Activated CD4-positive, alpha-beta memory T cell treated with anti-CD3 and anti-CD28 coated beads, Interleukin-2, amount 10 ng/mL, durations not matched to agents 7 days and 5 days (primary cell): ENCODE measurements around the gene SLC35D3. TPM values are rescaled to one million over a fixed set of nuclear protein-coding genes. Genes with fewer than 3 reads are reported as not detected.
"Not testable (repeated sequence)": the region's sequence is repeated elsewhere in the genome, so short reads cannot be mapped to it uniquely, and the experiment has no call there.

Experiments
- CTCF ChIA-PET: fragments of 350-600 bp; sonication (Branson Sonifier 250); formaldehyde crosslinking; loops from one replicate; lab custom pipeline; 2021; ENCODE audit warnings: antibody characterized with exemption, inconsistent platforms; lab: Charles Lee
- POLR2A ChIA-PET: fragments of 350-600 bp; sonication (Branson Sonifier 250); formaldehyde crosslinking; loops from one replicate; lab custom pipeline; 2021; ENCODE audit warnings: antibody characterized with exemption; lab: Charles Lee
- DNase-seq: peaks from one replicate; pipeline ENCODE4 v3.0.0-alpha.2; 2020
- H3K27ac Mint-ChIP-seq: one replicate; pipeline ENCODE4 v1.8.0; 2021; ENCODE audit warnings: mild to moderate bottlenecking, mixed read lengths
- H3K27me3 Mint-ChIP-seq: one replicate; pipeline ENCODE4 v1.8.0; 2021; ENCODE audit warnings: mixed read lengths
- H3K36me3 Mint-ChIP-seq: one replicate; pipeline ENCODE4 v1.8.0; 2021; ENCODE audit warnings: low read depth, mixed read lengths
- H3K4me1 Mint-ChIP-seq: one replicate; pipeline ENCODE4 v1.8.0; 2021; ENCODE audit warnings: mixed read lengths
- H3K4me3 Mint-ChIP-seq: one replicate; pipeline ENCODE4 v1.8.0; 2021; ENCODE audit warnings: mild to moderate bottlenecking, mixed read lengths
- H3K9me3 Mint-ChIP-seq: one replicate; pipeline ENCODE4 v1.8.0; 2021; ENCODE audit warnings: mixed read lengths
- total RNA-seq, 2 experiments: library from RNA; stranded (reverse); gene quantifications; one replicate each; pipeline ENCODE4 v1.2.3, GENCODE V29; 2021

The SLC35D3 gene
- total RNA-seq, 2 experiments from 2014 or later = 0.13 TPM; not detected in 1

- Mint-ChIP-seq H3K4me1 (no peaks in the 10 kb centered on the region), H3K27me3 (peaks cover 31% of the 10 kb centered on the region), H3K36me3 (no peaks in the 10 kb centered on the region), H3K4me3 (no peak overlapping the region), H3K9me3 (no peaks in the 10 kb centered on the region), H3K27ac (no peak overlapping the region)
- POLR2A ChIA-PET = no interaction called here
- CTCF ChIA-PET = no interaction called here
- no peak for DNase-seq
Measured at GRCh38 chr6:136930528-136930927, 8.4 kb downstream of the SLC35D3 start.

- ChIA-PET POLR2A (no interaction called here), CTCF (interaction anchor here (1.1 kb wide), 1 partner anchor 36 kb away, joined by 4 read pairs; no protein-coding TSS in a partner anchor)
- no peak overlapping the region for H3K27ac Mint-ChIP-seq
Measured at GRCh38 chr6:136932599-136932998, 10.5 kb downstream of the SLC35D3 start.

GRCh38 chr6:136945072-136945471 lies 23.0 kb downstream of the SLC35D3 start:
- H3K27ac Mint-ChIP-seq = no peak overlapping the region
- DNase-seq = no peak
- H3K4me3 Mint-ChIP-seq = no peak overlapping the region
- H3K36me3 Mint-ChIP-seq = peaks cover 8% of the 10 kb centered on the region
- POLR2A ChIA-PET = no interaction called here
- H3K27me3 Mint-ChIP-seq = peaks cover 12% of the 10 kb centered on the region
- H3K9me3 Mint-ChIP-seq = peaks cover 14% of the 10 kb centered on the region
- no peaks in the 10 kb centered on the region for H3K4me1 Mint-ChIP-seq
- CTCF ChIA-PET = no interaction called here

More at GRCh38 chr6:136932599-136932998, 10.5 kb downstream of the SLC35D3 start:
- peaks cover 38% of the 10 kb centered on the region for H3K27me3 Mint-ChIP-seq
- H3K9me3 Mint-ChIP-seq = no peaks in the 10 kb centered on the region
- no peak for DNase-seq
- H3K36me3 Mint-ChIP-seq = no peaks in the 10 kb centered on the region
- no peaks in the 10 kb centered on the region for H3K4me1 Mint-ChIP-seq
- no peak overlapping the region for H3K4me3 Mint-ChIP-seq

GRCh38 chr6:136945711-136946121 lies 23.6 kb downstream of the SLC35D3 start:
- no peak overlapping the region for H3K4me3 Mint-ChIP-seq
- no peak for DNase-seq
- peaks cover 14% of the 10 kb centered on the region for H3K9me3 Mint-ChIP-seq
- H3K4me1 Mint-ChIP-seq = no peaks in the 10 kb centered on the region
- peaks cover 8% of the 10 kb centered on the region for H3K36me3 Mint-ChIP-seq
- H3K27ac Mint-ChIP-seq = no peak overlapping the region
- ChIA-PET CTCF (no interaction called here), POLR2A (no interaction called here)
- H3K27me3 Mint-ChIP-seq = peaks cover 11% of the 10 kb centered on the region

- no peaks in the 10 kb centered on the region for H3K36me3 Mint-ChIP-seq
- peaks cover 11% of the 10 kb centered on the region for H3K27me3 Mint-ChIP-seq
- H3K9me3 Mint-ChIP-seq = peaks cover 5% of the 10 kb centered on the region
- H3K4me1 Mint-ChIP-seq = no peaks in the 10 kb centered on the region
- no peak overlapping the region for H3K27ac Mint-ChIP-seq
- ChIA-PET POLR2A (no interaction called here), CTCF (no interaction called here)
- DNase-seq = no peak
- no peak overlapping the region for H3K4me3 Mint-ChIP-seq
Measured at GRCh38 chr6:136947037-136947436, 24.9 kb downstream of the SLC35D3 start.

- H3K4me1 Mint-ChIP-seq, DNase-seq, H3K36me3 Mint-ChIP-seq, POLR2A ChIA-PET, H3K4me3 Mint-ChIP-seq, CTCF ChIA-PET, H3K27ac Mint-ChIP-seq, H3K9me3 Mint-ChIP-seq: not testable (repeated sequence)
- H3K27me3 Mint-ChIP-seq = peaks cover 12% of the 10 kb centered on the region
Measured at GRCh38 chr6:136949957-136950356, 27.9 kb downstream of the SLC35D3 start.

- Mint-ChIP-seq H3K36me3 (no peaks in the 10 kb centered on the region), H3K27ac (no peak overlapping the region), H3K27me3 (peaks cover 17% of the 10 kb centered on the region), H3K4me1 (no peaks in the 10 kb centered on the region), H3K4me3 (no peak overlapping the region), H3K9me3 (no peaks in the 10 kb centered on the region)
- ChIA-PET POLR2A (no interaction called here), CTCF (no interaction called here)
- DNase-seq = no peak
Measured at GRCh38 chr6:136950436-136951126, 28.5 kb downstream of the SLC35D3 start.

- Mint-ChIP-seq H3K27me3 (peaks cover 22% of the 10 kb centered on the region), H3K4me3 (no peak overlapping the region), H3K36me3 (no peaks in the 10 kb centered on the region), H3K4me1 (no peaks in the 10 kb centered on the region), H3K9me3 (no peaks in the 10 kb centered on the region), H3K27ac (no peak overlapping the region)
- ChIA-PET POLR2A (no interaction called here), CTCF (no interaction called here)
- DNase-seq = no peak
Measured at GRCh38 chr6:136952714-136953260, 30.7 kb downstream of the SLC35D3 start.

GRCh38 chr6:136955123-136955522 lies 33.0 kb downstream of the SLC35D3 start:
- Mint-ChIP-seq H3K4me1 (no peaks in the 10 kb centered on the region), H3K36me3 (no peaks in the 10 kb centered on the region), H3K27me3 (peaks cover 29% of the 10 kb centered on the region), H3K4me3 (no peak overlapping the region), H3K9me3 (no peaks in the 10 kb centered on the region), H3K27ac (no peak overlapping the region)
- ChIA-PET POLR2A (no interaction called here), CTCF (no interaction called here)
- no peak for DNase-seq

GRCh38 chr6:136956590-136957544 lies 34.8 kb downstream of the SLC35D3 start:
- Mint-ChIP-seq H3K4me1 (no peaks in the 10 kb centered on the region), H3K9me3 (no peaks in the 10 kb centered on the region), H3K4me3 (no peak overlapping the region), H3K27me3 (peaks cover 34% of the 10 kb centered on the region), H3K27ac (no peak overlapping the region), H3K36me3 (no peaks in the 10 kb centered on the region)
- DNase-seq = no peak
- ChIA-PET CTCF (interaction anchor here (0.9 kb wide), 1 partner anchor 111 kb away, joined by 3 read pairs; no protein-coding TSS in a partner anchor), POLR2A (no interaction called here)

GRCh38 chr6:136958168-136958567 lies 36.1 kb downstream of the SLC35D3 start:
- Mint-ChIP-seq H3K27me3 (peaks cover 29% of the 10 kb centered on the region), H3K4me1 (no peaks in the 10 kb centered on the region), H3K4me3 (no peak overlapping the region), H3K9me3 (no peaks in the 10 kb centered on the region), H3K36me3 (no peaks in the 10 kb centered on the region), H3K27ac (no peak overlapping the region)
- ChIA-PET CTCF (no interaction called here), POLR2A (no interaction called here)
- DNase-seq = no peak

GRCh38 chr6:136959471-136959891 lies 37.4 kb downstream of the SLC35D3 start:
- ChIA-PET CTCF (no interaction called here), POLR2A (no interaction called here)
- Mint-ChIP-seq H3K27me3 (peaks cover 32% of the 10 kb centered on the region), H3K27ac (no peak overlapping the region), H3K36me3 (no peaks in the 10 kb centered on the region), H3K4me1 (no peaks in the 10 kb centered on the region), H3K4me3 (no peak overlapping the region), H3K9me3 (no peaks in the 10 kb centered on the region)
- no peak for DNase-seq

GRCh38 chr6:136959935-136960334 lies 37.8 kb downstream of the SLC35D3 start:
- H3K4me3 Mint-ChIP-seq, H3K9me3 Mint-ChIP-seq, DNase-seq, CTCF ChIA-PET, H3K27ac Mint-ChIP-seq, POLR2A ChIA-PET, H3K4me1 Mint-ChIP-seq, H3K36me3 Mint-ChIP-seq: not testable (repeated sequence)
- H3K27me3 Mint-ChIP-seq = peaks cover 31% of the 10 kb centered on the region
